Hepatocyte (in vitro differentiated cells): ENCODE data around the gene RMI2. TPM values are rescaled to one million over a fixed set of nuclear protein-coding genes. Genes with fewer than 3 reads are reported as not detected.

ENCODE experiments used
- DNase-seq: peaks from one replicate; pipeline ENCODE4 v3.0.0-alpha.2; 2016; ENCODE audit warnings: low spot score
- H2AFZ ChIP-seq: fragments of 200-600 bp; sonication (generic); 2 replicates; pipeline ENCODE4 v1.6.0; 2016; ENCODE audit warnings: antibody characterized with exemption, mild to moderate bottlenecking
- H3K27ac ChIP-seq: fragments of 200-600 bp; sonication (generic); 2 replicates; pipeline ENCODE4 v1.5.1; 2016; ENCODE audit warnings: mild to moderate bottlenecking
- H3K27me3 ChIP-seq: fragments of 200-600 bp; sonication (generic); 2 replicates; pipeline ENCODE4 v1.6.1; 2016
- H3K36me3 ChIP-seq: fragments of 200-600 bp; sonication (generic); replicated peaks from 2 replicates; pipeline ENCODE4 v1.5.1; 2016; ENCODE audit warnings: low read depth; ENCODE audit not compliant: insufficient read depth
- H3K4me1 ChIP-seq: fragments of 200-600 bp; sonication (generic); 2 replicates; pipeline ENCODE4 v1.5.1; 2016; ENCODE audit warnings: mild to moderate bottlenecking, moderate library complexity; ENCODE audit not compliant: insufficient read depth
- H3K4me2 ChIP-seq: fragments of 200-600 bp; sonication (generic); 2 replicates; pipeline ENCODE4 v1.6.0; 2016
- H3K4me3 ChIP-seq: fragments of 200-600 bp; sonication (generic); 2 replicates; pipeline ENCODE4 v1.5.1; 2016; ENCODE audit warnings: mild to moderate bottlenecking
- H3K79me2 ChIP-seq: fragments of 200-600 bp; sonication (generic); 2 replicates; pipeline ENCODE4 v1.6.0; 2017; ENCODE audit warnings: mild to moderate bottlenecking
- H3K9me2 ChIP-seq: fragments of 200-600 bp; sonication (generic); replicated peaks from 2 replicates; pipeline ENCODE4 v1.6.0; 2017; ENCODE audit warnings: mild to moderate bottlenecking; ENCODE audit not compliant: insufficient read depth
- H3K9me3 ChIP-seq: fragments of 200-600 bp; sonication (generic); 2 replicates; pipeline ENCODE4 v1.5.1; 2016; ENCODE audit warnings: low read depth, mild to moderate bottlenecking
- H4K20me1 ChIP-seq: fragments of 200-600 bp; sonication (generic); 2 replicates; pipeline ENCODE4 v1.6.0; 2016; ENCODE audit warnings: mild to moderate bottlenecking; ENCODE audit not compliant: insufficient read depth, poor library complexity, severe bottlenecking
- CTCF ChIP-seq: fragments of 200-600 bp; sonication (generic); IDR thresholded peaks from 2 replicates; pipeline ENCODE4 v1.5.1; 2016; ENCODE audit warnings: antibody characterized with exemption, mild to moderate bottlenecking; ENCODE audit not compliant: poor library complexity
- EZH2 ChIP-seq: fragments of 200-600 bp; sonication (generic); IDR thresholded peaks from 2 replicates; pipeline ENCODE4 v1.6.1; 2016; ENCODE audit warnings: antibody characterized with exemption, mild to moderate bottlenecking, borderline replicate concordance
- EZH2phosphoT487 ChIP-seq: fragments of 200-600 bp; sonication (generic); IDR thresholded peaks from one replicate; pipeline ENCODE4 v1.6.1; 2018; ENCODE audit warnings: antibody characterized with exemption, mild to moderate bottlenecking, low read depth, moderate library complexity; ENCODE audit not compliant: unreplicated experiment, severe bottlenecking
- WGBS: methylation state at CpG from one replicate; pipeline ENCODE4 v1.1.6; 2016; ENCODE audit warnings: low lambda C conversion rate; ENCODE audit errors: missing lambda C conversion rate; 5-methylcytosine and 5-hydroxymethylcytosine counted together
- polyA plus RNA-seq: library from polyadenylated mRNA; unstranded; fragments of >200 nt; fragmentation: Nextera tagmentation; extraction: Ambion mirVana; gene quantifications from 2 replicates; pipeline ENCODE4 v1.2.1, GENCODE V29; 2016
- total RNA-seq: library from RNA; depleted of rRNA; stranded (reverse); fragments of >200 nt; gene quantifications from 2 replicates; pipeline ENCODE4 v1.2.3, GENCODE V29; 2014

Gene RMI2
- total and polyA plus RNA-seq, 2 experiments from 2014 or later: 9.8 to 11.4 TPM

- H3K27me3 ChIP-seq: no peaks in the 10 kb centered on the region
- no peaks in the 10 kb centered on the region for H3K9me2 ChIP-seq
- H3K4me2 ChIP-seq: peak overlapping the region; percentile 65
- no peak overlapping the region for H2AFZ ChIP-seq
- H3K9me3 ChIP-seq: no peaks in the 10 kb centered on the region
- peak overlapping the region; percentile 62 for H3K27ac ChIP-seq
- no peaks in the 10 kb centered on the region for H4K20me1 ChIP-seq
- WGBS: 37% methylated on average over 12 of the region's 12 CpGs
- H3K4me3 ChIP-seq: no peak overlapping the region
- H3K79me2 ChIP-seq: no peaks in the 10 kb centered on the region
- H3K4me1 ChIP-seq: peaks cover 10% of the 10 kb centered on the region
- TF ChIP-seq EZH2: no peak
- no peak for TF ChIP-seq CTCF
- no peak for TF ChIP-seq EZH2phosphoT487
- no peaks in the 10 kb centered on the region for H3K36me3 ChIP-seq
- peak; percentile 78 for DNase-seq
Observed at GRCh38 chr16:11328172-11329070, 16.8 kb upstream of the RMI2 start.

- Histone ChIP-seq H3K27ac (peak overlapping the region; percentile 42), H3K4me2 (peak overlapping the region; percentile 65), H3K36me3 (no peaks in the 10 kb centered on the region), H3K27me3 (no peaks in the 10 kb centered on the region), H2AFZ (no peak overlapping the region), H3K9me3 (no peaks in the 10 kb centered on the region), H3K4me1 (peaks cover 10% of the 10 kb centered on the region), H3K9me2 (no peaks in the 10 kb centered on the region), H3K4me3 (no peak overlapping the region), H4K20me1 (no peaks in the 10 kb centered on the region), H3K79me2 (no peaks in the 10 kb centered on the region)
- WGBS: 8% methylated on average over 6 of the region's 6 CpGs
- DNase-seq: no peak
- TF ChIP-seq EZH2phosphoT487: no peak
- no peak for TF ChIP-seq EZH2
Observed at GRCh38 chr16:11329071-11329491, 16.2 kb upstream of the RMI2 start.

GRCh38 chr16:11329891-11330290 is 15.4 kb upstream of the RMI2 start:
- H3K4me1 ChIP-seq: peaks cover 10% of the 10 kb centered on the region
- H3K9me3 ChIP-seq: no peaks in the 10 kb centered on the region
- no peak for DNase-seq
- H3K36me3 ChIP-seq: no peaks in the 10 kb centered on the region
- H3K9me2 ChIP-seq: no peaks in the 10 kb centered on the region
- H3K79me2 ChIP-seq: no peaks in the 10 kb centered on the region
- no peak overlapping the region for H3K4me2 ChIP-seq
- H4K20me1 ChIP-seq: no peaks in the 10 kb centered on the region
- WGBS: 77% methylated on average over 3 of the region's 3 CpGs
- H3K4me3 ChIP-seq: no peak overlapping the region
- H2AFZ ChIP-seq: no peak overlapping the region
- H3K27me3 ChIP-seq: no peaks in the 10 kb centered on the region
- TF ChIP-seq EZH2phosphoT487: no peak
- no peak for TF ChIP-seq EZH2
- TF ChIP-seq CTCF: no peak
- H3K27ac ChIP-seq: no peak overlapping the region

GRCh38 chr16:11330526-11331237 is 14.6 kb upstream of the RMI2 start:
- Histone ChIP-seq H3K27ac (no peak overlapping the region), H3K4me1 (peaks cover 10% of the 10 kb centered on the region), H3K9me2 (no peaks in the 10 kb centered on the region), H3K4me2 (no peak overlapping the region), H3K79me2 (no peaks in the 10 kb centered on the region), H3K9me3 (no peaks in the 10 kb centered on the region), H2AFZ (no peak overlapping the region), H3K36me3 (no peaks in the 10 kb centered on the region), H3K4me3 (no peak overlapping the region), H3K27me3 (no peaks in the 10 kb centered on the region), H4K20me1 (no peaks in the 10 kb centered on the region)
- TF ChIP-seq EZH2 (no peak), CTCF (no peak), EZH2phosphoT487 (no peak)
- no peak for DNase-seq
- WGBS: 86% methylated on average over 5 of the region's 5 CpGs
